HepG2 (cell line): ENCODE measurements around the gene OSBP. TPM values are rescaled to one million over a fixed set of nuclear protein-coding genes. Genes with fewer than 3 reads are reported as not detected.

Experiments used
- ATAC-seq: fragments of 200-7000 bp; cut with Tn5 transposase; 3 replicates; pipeline ENCODE4 v1.9.1; 2020; ENCODE audit warnings: mild to moderate bottlenecking, moderate library complexity
- BruUV-seq: library from RNA; stranded (reverse); fragments of 400-500 nt; replicated peaks from 2 replicates; lab custom pipeline; 2021; lab: Mats Ljungman, UMichigan
- CTCF ChIA-PET: fragments of 300-600 bp; formaldehyde crosslinking; extraction: SDS; loops from one replicate; lab custom pipeline; 2021; ENCODE audit warnings: low total read pairs, inconsistent platforms, low intra/inter-chr PET ratio; lab: Yijun Ruan, JAX
- POLR2A ChIA-PET: fragments of 350-600 bp; sonication (Branson Sonifier 250); formaldehyde crosslinking; loops from one replicate; lab custom pipeline; 2020; ENCODE audit warnings: antibody characterized with exemption, inconsistent platforms; lab: Yijun Ruan, JAX
- DNase-seq: peaks from one replicate; pipeline ENCODE4 v3.0.0-alpha.2; 2015; ENCODE audit warnings: low spot score
- FAIRE-seq: peaks from 3 replicates; lab custom pipeline; 2011; peaks lifted over from hg19 to GRCh38; lab: Jason Lieb, UNC
- H2AFZ ChIP-seq: one replicate; pipeline ENCODE4 v1.6.1; 2011; ENCODE audit warnings: low read length, inconsistent platforms
- H3K27ac ChIP-seq: fragments of 300-600 bp; 3 replicates; pipeline ENCODE4 v1.8.0; 2011; ENCODE audit warnings: mixed run types, mild to moderate bottlenecking, mixed read lengths, low read length, inconsistent platforms; ENCODE audit not compliant: insufficient read depth; ENCODE audit errors: extremely low read length
- H3K27me3 ChIP-seq, 2 experiments: fragments of 200-600 bp in 1 of 2; 2 replicates in 1 of 2; 3 replicates in 1 of 2; pipeline versions ENCODE4 v1.6.0 to v1.8.0; 2011; ENCODE audit warnings: low read length in 2 of 2, mild to moderate bottlenecking in 2 of 2, moderate library complexity in 2 of 2, inconsistent platforms in 1 of 2; ENCODE audit not compliant: insufficient read depth in 2 of 2, control insufficient read depth in 1 of 2
- H3K36me3 ChIP-seq, 2 experiments: fragments of 200-600 bp in 1 of 2; replicated peaks in 1 of 2; 2 replicates in 1 of 2; 3 replicates in 1 of 2; pipeline versions ENCODE4 v1.5.1 to v1.8.0; 2011; ENCODE audit warnings: low read length in 2 of 2, inconsistent platforms in 1 of 2; ENCODE audit not compliant: insufficient read depth in 2 of 2, control insufficient read depth in 1 of 2
- H3K4me1 ChIP-seq: 2 replicates; pipeline ENCODE4 v1.5.1; 2012; ENCODE audit warnings: low read length, inconsistent platforms; ENCODE audit not compliant: insufficient read depth
- H3K4me2 ChIP-seq: 2 replicates; pipeline ENCODE4 v1.6.0; 2011; ENCODE audit warnings: low read depth, low read length, inconsistent platforms
- H3K4me3 ChIP-seq, 3 experiments: fragments of 200-600 bp in 1 of 3; sonication (generic), shearing (Covaris generic) in 1 of 3; replicated peaks in 1 of 3; 2 replicates each; pipeline ENCODE4 v1.5.1; 2011 to 2016; ENCODE audit warnings: low read length in 3 of 3, inconsistent platforms in 2 of 3, low read depth in 2 of 3, mild to moderate bottlenecking in 2 of 3, control low read depth in 1 of 3, mixed read lengths in 1 of 3; ENCODE audit not compliant: insufficient read depth in 1 of 3
- H3K79me2 ChIP-seq: one replicate; pipeline ENCODE4 v1.6.1; 2011; ENCODE audit warnings: low read length, inconsistent platforms; ENCODE audit not compliant: insufficient read depth
- H3K9ac ChIP-seq: 2 replicates; pipeline ENCODE4 v1.6.0; 2011; ENCODE audit warnings: mild to moderate bottlenecking, low read depth, low read length, inconsistent platforms; ENCODE audit not compliant: insufficient read depth
- H3K9me3 ChIP-seq: 2 replicates; pipeline ENCODE4 v1.5.1; 2012; ENCODE audit warnings: mild to moderate bottlenecking, low read length
- H4K20me1 ChIP-seq: 2 replicates; pipeline ENCODE4 v1.6.0; 2011; ENCODE audit warnings: inconsistent platforms, mild to moderate bottlenecking, low read length, moderate library complexity; ENCODE audit not compliant: insufficient read depth
- FOXO1 ChIP-seq: sonication (generic); formaldehyde crosslinking; IDR thresholded peaks from 2 replicates; pipeline ENCODE4 v1.4.0; 2020; ENCODE audit warnings: missing genetic modification reagents
- HOXA7 ChIP-seq: sonication (generic); formaldehyde crosslinking; IDR thresholded peaks from 2 replicates; pipeline ENCODE4 v1.8.1; 2022; ENCODE audit warnings: mild to moderate bottlenecking, missing genetic modification reagents, moderate library complexity
- NONO ChIP-seq, 2 experiments: fragments of 450-650 bp in 1 of 2; sonication (generic) in 1 of 2; formaldehyde crosslinking in 1 of 2; IDR thresholded peaks in 1 of 2; conservative IDR thresholded peaks in 1 of 2; 2 replicates each; pipeline versions ENCODE4 v1.6.1 to v1.8.0; 2017 to 2022; ENCODE audit warnings: mild to moderate bottlenecking in 1 of 2, missing genetic modification reagents in 1 of 2, moderate library complexity in 1 of 2
- NR3C1 ChIP-seq: sonication (generic); formaldehyde crosslinking; IDR thresholded peaks from 2 replicates; pipeline ENCODE4 v1.4.0; 2020; ENCODE audit warnings: missing genetic modification reagents
- ZNF768 ChIP-seq: sonication (generic); formaldehyde crosslinking; IDR thresholded peaks from 2 replicates; pipeline ENCODE4 v1.4.0; 2020; ENCODE audit warnings: missing genetic modification reagents
- WGBS: methylation state at CpG from one replicate; pipeline ENCODE4 v1.1.6; 2017; ENCODE audit warnings: low lambda C conversion rate; 5-methylcytosine and 5-hydroxymethylcytosine counted together
- in situ Hi-C: cut with HindIII; loops from 2 replicates; pipeline ENCODE4 v1.10.0; 2017; ENCODE audit warnings: low pct_unique_long_range_greater_than_20kb; ENCODE audit not compliant: extremely low pct_ligation_motif_present
- intact Hi-C: fragments of 100-400 bp; cut with micrococcal nuclease; formaldehyde crosslinking; loops from one replicate; pipeline ENCODE4 v1.10.0; 2022; ENCODE audit not compliant: unreplicated experiment
- polyA plus RNA-seq, 8 experiments: library from polyadenylated mRNA; depleted of rRNA in 3 of 8; stranded (reverse) in 7 of 8; unstranded in 1 of 8; fragments of >200 nt; fragmentation: Illumina TruSeq in 4 of 8; extraction: Trizol in 4 of 8; gene quantifications; 2 replicates each; pipeline versions ENCODE4 v1.2.1 to v1.2.3, GENCODE V29; 2011 to 2016; ENCODE audit warnings: low read depth in 4 of 8, missing spikeins in 1 of 8, mixed read lengths in 1 of 8; ENCODE audit not compliant: insufficient read depth in 1 of 8
- total RNA-seq, 5 experiments: library from RNA; depleted of rRNA; stranded (reverse); fragments of >200 nt; fragmentation: Illumina TruSeq; extraction: Trizol; gene quantifications; 2 replicates each; pipeline ENCODE4 v1.2.3, GENCODE V29; 2016; ENCODE audit warnings: low read depth in 1 of 5
- TF ChIP-seq, protein P1 (sequence below): sonication (generic); formaldehyde crosslinking; IDR thresholded peaks from 2 replicates; pipeline ENCODE4 v1.4.0; 2020; ENCODE audit warnings: missing genetic modification reagents
- TF ChIP-seq, protein P2 (sequence below): sonication (generic); formaldehyde crosslinking; conservative IDR thresholded peaks from 2 replicates; pipeline ENCODE4 v1.4.0; 2020; ENCODE audit warnings: missing genetic modification reagents

The OSBP gene
- total and polyA plus RNA-seq, 2 of the 13 experiments (the other 11 are each of a cell fraction or from before 2014, with no cell fraction given): 12.1 to 13.5 TPM

DNA sequence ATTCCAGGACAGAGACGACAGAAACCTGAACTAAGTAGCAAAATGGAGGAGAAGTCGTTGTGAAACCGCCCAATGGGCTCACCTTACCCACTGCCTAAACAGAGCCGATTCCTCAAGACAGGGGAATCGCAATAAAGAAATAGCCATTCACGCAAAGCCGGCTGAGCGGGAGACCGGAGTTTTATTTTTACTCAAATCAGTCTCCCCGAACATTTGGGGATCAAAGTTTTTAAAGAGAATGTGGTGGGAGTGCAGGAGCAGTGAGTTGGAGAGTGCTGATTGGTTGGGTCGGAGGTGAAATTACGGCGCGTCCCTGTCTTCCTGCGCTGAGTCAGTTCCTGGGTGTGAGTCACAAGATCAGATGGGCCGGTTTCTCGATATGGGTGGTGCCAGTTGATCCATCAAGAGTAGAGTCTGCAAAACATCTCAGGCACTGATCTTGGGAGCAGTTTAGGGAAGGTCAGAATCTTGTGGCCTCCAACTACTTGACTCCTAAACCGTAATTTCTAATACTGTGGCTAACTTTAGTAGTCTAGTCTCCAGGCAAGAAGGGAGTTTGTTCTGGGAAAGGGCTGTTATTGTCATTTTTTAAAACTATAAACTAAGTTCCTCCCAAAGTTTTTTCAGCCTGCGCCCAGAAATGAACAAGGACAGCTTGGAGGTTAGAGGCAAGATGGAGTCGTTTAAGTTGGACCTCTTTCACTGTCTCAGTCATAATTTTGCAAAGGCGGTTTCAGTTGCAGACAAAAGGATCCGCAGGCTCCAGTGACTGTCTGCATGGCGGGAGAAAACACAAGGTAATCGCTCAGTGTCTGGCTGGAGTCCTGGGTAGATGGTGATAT is 70.2 kb downstream of the OSBP start:
- Histone ChIP-seq H3K4me1 (no peaks in the 10 kb centered on the region), H3K9ac (no peak overlapping the region), H3K9me3 (no peaks in the 10 kb centered on the region), H3K36me3 (no peaks in the 10 kb centered on the region)
- ATAC-seq: no peak
- POLR2A ChIA-PET: no interaction called here
- in situ Hi-C loops: no loop called here
- TF ChIP-seq FOXO1 (no peak), ZNF768 (CRISPR knock-in tag) (no peak), NONO (IDR thresholded peaks at IDR 0.05) (no peak), NONO (CRISPR knock-in tag; conservative IDR thresholded peaks at IDR 0.05) (no peak), NR3C1 (CRISPR knock-in tag) (no peak), HOXA7 (CRISPR knock-in tag) (no peak)
- TF ChIP-seq, protein P1, sequence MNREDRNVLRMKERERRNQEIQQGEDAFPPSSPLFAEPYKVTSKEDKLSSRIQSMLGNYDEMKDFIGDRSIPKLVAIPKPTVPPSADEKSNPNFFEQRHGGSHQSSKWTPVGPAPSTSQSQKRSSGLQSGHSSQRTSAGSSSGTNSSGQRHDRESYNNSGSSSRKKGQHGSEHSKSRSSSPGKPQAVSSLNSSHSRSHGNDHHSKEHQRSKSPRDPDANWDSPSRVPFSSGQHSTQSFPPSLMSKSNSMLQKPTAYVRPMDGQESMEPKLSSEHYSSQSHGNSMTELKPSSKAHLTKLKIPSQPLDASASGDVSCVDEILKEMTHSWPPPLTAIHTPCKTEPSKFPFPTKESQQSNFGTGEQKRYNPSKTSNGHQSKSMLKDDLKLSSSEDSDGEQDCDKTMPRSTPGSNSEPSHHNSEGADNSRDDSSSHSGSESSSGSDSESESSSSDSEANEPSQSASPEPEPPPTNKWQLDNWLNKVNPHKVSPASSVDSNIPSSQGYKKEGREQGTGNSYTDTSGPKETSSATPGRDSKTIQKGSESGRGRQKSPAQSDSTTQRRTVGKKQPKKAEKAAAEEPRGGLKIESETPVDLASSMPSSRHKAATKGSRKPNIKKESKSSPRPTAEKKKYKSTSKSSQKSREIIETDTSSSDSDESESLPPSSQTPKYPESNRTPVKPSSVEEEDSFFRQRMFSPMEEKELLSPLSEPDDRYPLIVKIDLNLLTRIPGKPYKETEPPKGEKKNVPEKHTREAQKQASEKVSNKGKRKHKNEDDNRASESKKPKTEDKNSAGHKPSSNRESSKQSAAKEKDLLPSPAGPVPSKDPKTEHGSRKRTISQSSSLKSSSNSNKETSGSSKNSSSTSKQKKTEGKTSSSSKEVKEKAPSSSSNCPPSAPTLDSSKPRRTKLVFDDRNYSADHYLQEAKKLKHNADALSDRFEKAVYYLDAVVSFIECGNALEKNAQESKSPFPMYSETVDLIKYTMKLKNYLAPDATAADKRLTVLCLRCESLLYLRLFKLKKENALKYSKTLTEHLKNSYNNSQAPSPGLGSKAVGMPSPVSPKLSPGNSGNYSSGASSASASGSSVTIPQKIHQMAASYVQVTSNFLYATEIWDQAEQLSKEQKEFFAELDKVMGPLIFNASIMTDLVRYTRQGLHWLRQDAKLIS (CRISPR knock-in tag): no peak
- TF ChIP-seq, protein P2, sequence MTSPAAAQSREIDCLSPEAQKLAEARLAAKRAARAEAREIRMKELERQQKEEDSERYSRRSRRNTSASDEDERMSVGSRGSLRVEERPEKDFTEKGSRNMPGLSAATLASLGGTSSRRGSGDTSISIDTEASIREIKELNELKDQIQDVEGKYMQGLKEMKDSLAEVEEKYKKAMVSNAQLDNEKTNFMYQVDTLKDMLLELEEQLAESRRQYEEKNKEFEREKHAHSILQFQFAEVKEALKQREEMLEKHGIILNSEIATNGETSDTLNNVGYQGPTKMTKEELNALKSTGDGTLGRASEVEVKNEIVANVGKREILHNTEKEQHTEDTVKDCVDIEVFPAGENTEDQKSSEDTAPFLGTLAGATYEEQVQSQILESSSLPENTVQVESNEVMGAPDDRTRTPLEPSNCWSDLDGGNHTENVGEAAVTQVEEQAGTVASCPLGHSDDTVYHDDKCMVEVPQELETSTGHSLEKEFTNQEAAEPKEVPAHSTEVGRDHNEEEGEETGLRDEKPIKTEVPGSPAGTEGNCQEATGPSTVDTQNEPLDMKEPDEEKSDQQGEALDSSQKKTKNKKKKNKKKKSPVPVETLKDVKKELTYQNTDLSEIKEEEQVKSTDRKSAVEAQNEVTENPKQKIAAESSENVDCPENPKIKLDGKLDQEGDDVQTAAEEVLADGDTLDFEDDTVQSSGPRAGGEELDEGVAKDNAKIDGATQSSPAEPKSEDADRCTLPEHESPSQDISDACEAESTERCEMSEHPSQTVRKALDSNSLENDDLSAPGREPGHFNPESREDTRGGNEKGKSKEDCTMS: no peak
- TF ChIP-seq, all 625 proteins: peak for 0
- FAIRE-seq (no peak), DNase-seq (no peak)
- intact Hi-C loops: no loop called here
- Histone ChIP-seq H3K4me2 (no peak overlapping the region), H4K20me1 (no peaks in the 10 kb centered on the region), H3K27me3 (no peaks in the 10 kb centered on the region; a peak in 1 of 5 replicates), H2AFZ (no peak overlapping the region), H3K79me2 (no peaks in the 10 kb centered on the region), H3K27ac (no peak overlapping the region), H3K4me3 (no peak overlapping the region)
- BruUV-seq: no TSS peak
- CTCF ChIA-PET: no interaction called here
- whole genome bisulfite sequencing: 76% methylated on average over 24 of the region's 24 CpGs
